ENCODE data around the gene NFE2L1.

The NFE2L1 gene

DNA sequence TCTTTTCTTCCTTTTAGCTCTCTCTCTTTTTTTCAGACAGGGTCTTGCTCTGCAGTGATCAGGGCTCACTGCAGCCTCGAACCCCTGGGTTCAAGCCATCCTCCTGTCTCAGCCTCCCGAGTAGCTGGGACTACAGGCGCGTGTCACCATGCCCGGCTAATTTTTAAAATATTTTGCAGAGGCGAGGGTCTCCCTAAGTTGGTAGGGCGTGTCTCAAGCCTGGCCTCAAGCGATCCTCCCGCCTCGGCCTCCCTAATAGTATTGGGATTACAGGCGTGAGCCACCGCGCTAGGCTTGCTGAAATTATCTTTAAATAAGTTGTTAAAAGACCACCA is 58.6 kb downstream of the NFE2L1 start:
- Histone ChIP-seq H3K9me3 (ENCODE audit: control insufficient read depth, insufficient read depth, low read length) (no peaks in the 10 kb centered on the region), H3K36me3 (ENCODE audit: control insufficient read depth, insufficient read depth, low read length) (no peaks in the 10 kb centered on the region), H3K4me3 (ENCODE audit: low read depth, low read length) (peak overlapping the region; percentile 99)

DNA sequence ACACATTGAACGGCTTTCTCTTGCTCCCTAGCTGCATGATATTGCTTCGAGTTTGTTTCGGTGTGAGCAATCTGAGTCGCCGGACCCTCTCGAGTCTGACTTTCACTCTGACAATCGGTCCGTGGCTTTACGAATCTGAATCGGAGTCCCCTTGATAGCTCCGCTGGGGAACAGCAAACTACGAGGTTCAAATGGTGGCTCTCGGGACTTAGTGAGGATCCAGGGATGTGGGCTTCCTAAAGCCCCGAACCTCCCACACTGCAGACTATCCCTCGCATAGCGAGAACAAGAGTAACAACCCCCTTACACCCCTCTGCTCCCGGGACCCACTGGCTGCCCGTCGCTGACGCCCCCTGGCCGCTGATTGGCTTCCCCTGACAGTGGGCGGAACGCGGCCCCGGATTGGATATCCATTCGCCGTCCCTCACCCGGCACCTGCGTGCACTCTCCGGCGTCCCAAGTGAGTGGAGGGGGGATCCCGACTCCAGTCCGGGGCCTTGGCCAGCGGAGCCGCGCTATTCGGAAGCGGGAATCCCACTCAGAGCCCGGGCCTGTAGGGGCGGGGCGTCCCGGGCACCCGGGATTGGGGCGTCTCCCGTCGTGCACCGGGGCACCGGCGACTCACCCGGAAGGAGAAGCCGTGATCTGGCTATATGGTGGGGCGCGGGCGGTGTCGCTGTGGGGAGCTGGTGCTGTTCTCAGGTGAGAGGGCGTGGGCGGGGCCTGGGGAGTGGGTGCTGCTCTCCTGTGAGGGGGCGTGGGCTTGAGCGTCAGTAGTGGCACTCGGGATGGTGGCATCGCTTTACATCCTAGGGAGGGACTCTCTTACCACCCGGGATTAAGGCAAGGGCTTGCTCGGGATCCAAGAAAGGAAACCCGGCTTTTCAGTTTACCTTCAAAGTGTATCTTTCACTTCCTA is 59.2 kb downstream of the NFE2L1 start, which contains the start of gene SNX11:
Gene SNX11, plus strand, starts transcription at position 630 of the 919 bp plus-strand sequence. CDS start 4,278 bp downstream, outside the sequence.
- peak within 1 kb of the TSS; percentile 88 for H3K9ac ChIP-seq (ENCODE audit: low read depth, low read length)
- H3K4me1 ChIP-seq (ENCODE audit: control insufficient read depth, insufficient read depth, low read length): no peaks in the 10 kb centered on the region
- H3K9me3 ChIP-seq (ENCODE audit: control insufficient read depth, insufficient read depth, low read length): no peaks in the 10 kb centered on the region
- H3K27me3 ChIP-seq (ENCODE audit: control insufficient read depth, insufficient read depth, low read length): no peaks in the 10 kb centered on the region
- no peaks in the 10 kb centered on the region for H3K36me3 ChIP-seq (ENCODE audit: control insufficient read depth, insufficient read depth, low read length)
- H3K4me3 ChIP-seq (ENCODE audit: low read depth, low read length): peak within 1 kb of the TSS; percentile 99

More for the DNA sequence above, 58.6 kb downstream of the NFE2L1 start:
- no peak overlapping the region for H3K9ac ChIP-seq (ENCODE audit: low read depth, low read length)
- no peaks in the 10 kb centered on the region for H3K27me3 ChIP-seq (ENCODE audit: control insufficient read depth, insufficient read depth, low read length)
- no peaks in the 10 kb centered on the region for H3K4me1 ChIP-seq (ENCODE audit: control insufficient read depth, insufficient read depth, low read length)

- H3K4me1 ChIP-seq (ENCODE audit: control insufficient read depth, insufficient read depth, low read length): no peaks in the 10 kb centered on the region
- no peak overlapping the region for H3K9ac ChIP-seq (ENCODE audit: low read depth, low read length)
- H3K36me3 ChIP-seq (ENCODE audit: control insufficient read depth, insufficient read depth, low read length): no peaks in the 10 kb centered on the region
- no peaks in the 10 kb centered on the region for H3K27me3 ChIP-seq (ENCODE audit: control insufficient read depth, insufficient read depth, low read length)
- no peak overlapping the region for H3K4me3 ChIP-seq (ENCODE audit: low read depth, low read length)
- H3K9me3 ChIP-seq (ENCODE audit: control insufficient read depth, insufficient read depth, low read length): no peaks in the 10 kb centered on the region
These were observed 62.6 kb downstream of the NFE2L1 start for GRCh38 chr17:48110761-48111160.
